ENCODE measurements around the gene TEX26.

The TEX26 gene

GRCh38 chr13:31011901-31012654, 79.6 kb downstream of the TEX26 start:
- DNase-seq (ENCODE audit: low spot score) = no peak

- peak; percentile 60 for DNase-seq (ENCODE audit: low spot score)
Observed at GRCh38 chr13:31012655-31013024, 80.2 kb downstream of the TEX26 start.

- no peak for DNase-seq (ENCODE audit: low spot score)
Observed at GRCh38 chr13:31014456-31014855, 82.0 kb downstream of the TEX26 start.

GRCh38 chr13:31015199-31015598, 82.7 kb downstream of the TEX26 start:
- no peak for DNase-seq (ENCODE audit: low spot score)

GRCh38 chr13:31016342-31017325, 84.2 kb downstream of the TEX26 start:
- no peak for DNase-seq (ENCODE audit: low spot score)

GRCh38 chr13:31018511-31018910, 86.1 kb downstream of the TEX26 start:
- no peak for DNase-seq (ENCODE audit: low spot score)

- no peak for DNase-seq (ENCODE audit: low spot score)
Observed at GRCh38 chr13:31020996-31021395, 88.5 kb downstream of the TEX26 start.

GRCh38 chr13:31022288-31022895, 89.9 kb downstream of the TEX26 start:
- DNase-seq (ENCODE audit: low spot score) = no peak

- no peak for DNase-seq (ENCODE audit: low spot score)
Observed at GRCh38 chr13:31022928-31023530, 90.6 kb downstream of the TEX26 start.
